ENCODE data around the gene PKD2L1. TPM values are rescaled to one million over a fixed set of nuclear protein-coding genes. Genes with fewer than 3 reads are reported as not detected.
A peak's percentile ranks its signal among the peaks of the same experiment; 100 is the strongest.

Gene PKD2L1
- polyA plus RNA-seq, 1 donor from 2014 or later, result not detected

GRCh38 chr10:100362570-100363496, 32.8 kb upstream of the PKD2L1 start:
- Mint-ChIP-seq H3K36me3 (peaks cover 8% of the 10 kb centered on the region), H3K27ac (peak overlapping the region in 1 of 3 donors; percentile 50), H3K4me1 (peaks cover 0 to 4% (median 0%) of the 10 kb centered on the region in 3 donors), H3K27me3 (peaks cover 9% of the 10 kb centered on the region), H3K9me3 (no peaks in the 10 kb centered on the region), H3K4me3 (no peak overlapping the region)

DNA sequence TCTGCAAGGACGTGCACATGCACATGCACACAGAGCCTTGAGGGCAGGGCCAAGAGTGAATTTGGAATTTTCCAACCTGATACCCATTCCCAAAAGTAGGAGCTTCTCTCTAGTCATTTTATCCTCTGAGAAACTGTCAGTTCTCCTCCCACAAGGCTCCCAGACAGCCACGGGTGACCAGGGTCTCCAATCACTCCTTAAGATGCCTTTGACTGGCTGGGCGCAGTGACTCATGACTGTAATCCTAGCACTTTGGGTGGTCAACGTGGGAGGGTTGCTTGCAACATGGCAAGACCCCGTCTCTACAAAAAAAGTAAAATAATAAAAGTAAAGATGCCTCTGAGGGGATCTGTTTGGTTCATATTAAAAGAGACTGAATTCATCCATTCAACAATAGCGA, 30.2 kb upstream of the PKD2L1 start:
- H3K36me3 Mint-ChIP-seq, result peaks cover 14% of the 10 kb centered on the region
- H3K27me3 Mint-ChIP-seq, result no peaks in the 10 kb centered on the region
- H3K4me1 Mint-ChIP-seq, result no peaks in the 10 kb centered on the region
- H3K27ac Mint-ChIP-seq, result no peak overlapping the region
- no peaks in the 10 kb centered on the region for H3K9me3 Mint-ChIP-seq
- no peak overlapping the region for H3K4me3 Mint-ChIP-seq

GRCh38 chr10:100359529-100360150, 29.6 kb upstream of the PKD2L1 start:
- H3K4me1 Mint-ChIP-seq, result no peaks in the 10 kb centered on the region
- H3K27ac Mint-ChIP-seq, result no peak overlapping the region
- H3K27me3 Mint-ChIP-seq, result no peaks in the 10 kb centered on the region
- no peaks in the 10 kb centered on the region for H3K9me3 Mint-ChIP-seq
- no peak overlapping the region for H3K4me3 Mint-ChIP-seq
- peaks cover 14% of the 10 kb centered on the region for H3K36me3 Mint-ChIP-seq

GRCh38 chr10:100359030-100359432, 29.0 kb upstream of the PKD2L1 start:
- Mint-ChIP-seq H3K36me3 (peaks cover 17% of the 10 kb centered on the region), H3K9me3 (no peaks in the 10 kb centered on the region), H3K4me3 (no peak overlapping the region), H3K4me1 (no peaks in the 10 kb centered on the region), H3K27ac (no peak overlapping the region), H3K27me3 (no peaks in the 10 kb centered on the region)

GRCh38 chr10:100357059-100357858, 27.2 kb upstream of the PKD2L1 start:
- H3K4me3 Mint-ChIP-seq, result no peak overlapping the region
- no peaks in the 10 kb centered on the region for H3K4me1 Mint-ChIP-seq
- peaks cover 21% of the 10 kb centered on the region for H3K36me3 Mint-ChIP-seq
- peak overlapping the region in 1 of 3 donors; percentile 84 for H3K27ac Mint-ChIP-seq
- no peaks in the 10 kb centered on the region for H3K27me3 Mint-ChIP-seq
- no peaks in the 10 kb centered on the region for H3K9me3 Mint-ChIP-seq

GRCh38 chr10:100356067-100357017, 26.3 kb upstream of the PKD2L1 start:
- H3K36me3 Mint-ChIP-seq, result peaks cover 21% of the 10 kb centered on the region
- no peak overlapping the region for H3K4me3 Mint-ChIP-seq
- H3K9me3 Mint-ChIP-seq, result no peaks in the 10 kb centered on the region
- H3K27me3 Mint-ChIP-seq, result no peaks in the 10 kb centered on the region
- no peaks in the 10 kb centered on the region for H3K4me1 Mint-ChIP-seq
- peak overlapping the region in 1 of 3 donors; percentile 20 for H3K27ac Mint-ChIP-seq

DNA sequence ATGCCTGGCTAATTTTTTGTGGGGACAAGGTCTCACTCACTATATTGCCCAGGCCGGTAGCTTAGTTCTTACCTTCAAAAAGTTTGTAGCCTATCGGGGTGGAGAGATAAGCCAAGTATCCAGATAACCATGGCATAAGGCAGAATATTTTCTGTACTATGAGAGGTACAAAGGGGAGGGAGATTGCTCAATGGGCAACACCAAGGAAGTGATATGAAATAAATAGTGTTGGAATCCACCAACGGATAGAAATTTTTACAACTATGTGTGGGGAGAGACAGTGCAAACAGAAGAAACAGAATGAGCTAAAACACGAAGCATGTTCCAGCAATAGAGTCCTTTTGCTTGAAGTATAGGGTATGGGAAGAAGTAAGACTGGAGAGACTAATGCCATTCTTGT, 25.1 kb upstream of the PKD2L1 start:
- no peaks in the 10 kb centered on the region for H3K9me3 Mint-ChIP-seq
- H3K4me1 Mint-ChIP-seq, result no peaks in the 10 kb centered on the region
- peaks cover 18% of the 10 kb centered on the region for H3K36me3 Mint-ChIP-seq
- no peak overlapping the region for H3K27ac Mint-ChIP-seq
- no peaks in the 10 kb centered on the region for H3K27me3 Mint-ChIP-seq
- no peak overlapping the region for H3K4me3 Mint-ChIP-seq

- H3K4me1 Mint-ChIP-seq, result peaks cover 0 to 3% (median 0%) of the 10 kb centered on the region in 3 donors
- H3K27me3 Mint-ChIP-seq, result no peaks in the 10 kb centered on the region
- no peak overlapping the region for H3K27ac Mint-ChIP-seq
- H3K9me3 Mint-ChIP-seq, result no peaks in the 10 kb centered on the region
- H3K36me3 Mint-ChIP-seq, result peaks cover 16% of the 10 kb centered on the region
- H3K4me3 Mint-ChIP-seq, result no peak overlapping the region
These were observed 23.9 kb upstream of the PKD2L1 start for GRCh38 chr10:100353770-100354485.

GRCh38 chr10:100350914-100351485, 21.0 kb upstream of the PKD2L1 start:
- Mint-ChIP-seq H3K27ac (no peak overlapping the region), H3K4me1 (peaks cover 5 to 13% (median 9%) of the 10 kb centered on the region in 3 donors), H3K9me3 (no peaks in the 10 kb centered on the region), H3K27me3 (peaks cover 6% of the 10 kb centered on the region), H3K36me3 (peaks cover 12% of the 10 kb centered on the region), H3K4me3 (peak overlapping the region in 1 of 4 donors; percentile 92)

DNA sequence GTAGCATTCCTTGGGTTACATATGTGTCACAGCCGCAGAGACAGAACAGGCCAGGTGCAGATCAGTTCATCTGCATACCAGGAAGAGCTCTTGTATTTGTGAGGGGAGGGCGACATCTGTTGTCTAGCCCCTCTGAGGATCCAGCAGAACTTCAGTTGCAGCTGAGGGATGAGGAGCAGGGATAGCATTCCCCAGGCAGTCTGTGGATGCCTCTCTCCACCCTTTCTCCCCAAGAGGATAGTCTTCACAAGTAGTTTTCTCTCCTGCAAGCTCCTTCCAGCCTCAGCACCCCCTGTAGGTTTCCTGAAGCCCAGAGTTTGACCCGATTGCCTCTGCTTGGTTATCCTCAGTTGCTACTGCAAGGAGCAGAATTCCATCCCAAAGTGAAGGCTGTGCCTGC, 19.6 kb upstream of the PKD2L1 start:
- H3K4me1 Mint-ChIP-seq, result peaks cover 7 to 18% (median 13%) of the 10 kb centered on the region in 3 donors
- H3K36me3 Mint-ChIP-seq, result peaks cover 7% of the 10 kb centered on the region
- no peak overlapping the region for H3K27ac Mint-ChIP-seq
- H3K9me3 Mint-ChIP-seq, result no peaks in the 10 kb centered on the region
- peak overlapping the region in 1 of 4 donors; percentile 92 for H3K4me3 Mint-ChIP-seq
- peaks cover 6% of the 10 kb centered on the region for H3K27me3 Mint-ChIP-seq

DNA sequence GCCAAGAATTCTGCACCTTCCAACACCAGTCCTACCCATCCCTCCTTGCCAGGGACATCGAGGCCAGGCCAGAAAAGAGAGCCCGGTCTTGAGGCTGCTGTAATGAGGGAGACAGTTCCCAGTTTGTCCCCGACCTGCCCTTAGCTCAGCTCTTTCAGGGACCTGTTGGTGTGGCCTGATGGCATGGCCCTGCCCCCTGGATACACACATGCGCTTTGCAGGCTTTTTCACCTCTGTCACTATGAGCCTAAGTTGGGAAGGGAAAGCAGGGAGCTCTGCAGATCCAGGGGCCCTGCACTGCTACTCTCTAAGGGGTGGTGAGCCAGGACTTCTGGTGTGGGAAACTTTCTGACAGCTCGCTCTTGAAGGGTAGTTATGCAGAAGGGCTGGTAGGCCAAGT, 19.1 kb upstream of the PKD2L1 start:
- peaks cover 7 to 18% (median 18%) of the 10 kb centered on the region in 3 donors for H3K4me1 Mint-ChIP-seq
- H3K27ac Mint-ChIP-seq, result no peak overlapping the region
- peaks cover 8% of the 10 kb centered on the region for H3K27me3 Mint-ChIP-seq
- H3K36me3 Mint-ChIP-seq, result peaks cover 4% of the 10 kb centered on the region
- peak overlapping the region in 1 of 4 donors; percentile 92 for H3K4me3 Mint-ChIP-seq
- no peaks in the 10 kb centered on the region for H3K9me3 Mint-ChIP-seq

GRCh38 chr10:100348389-100348927, 18.4 kb upstream of the PKD2L1 start:
- H3K9me3 Mint-ChIP-seq, result no peaks in the 10 kb centered on the region
- peak overlapping the region in 1 of 3 donors; percentile 10 for H3K27ac Mint-ChIP-seq
- peaks cover 8% of the 10 kb centered on the region for H3K27me3 Mint-ChIP-seq
- H3K4me3 Mint-ChIP-seq, result peak overlapping the region; percentile 88 to 95 (median 90)
- peaks cover 4% of the 10 kb centered on the region for H3K36me3 Mint-ChIP-seq
- H3K4me1 Mint-ChIP-seq, result peaks cover 7 to 18% (median 18%) of the 10 kb centered on the region in 3 donors

GRCh38 chr10:100347568-100348195, 17.7 kb upstream of the PKD2L1 start:
- H3K4me3 Mint-ChIP-seq, result peak overlapping the region; percentile 88 to 95 (median 92)
- H3K27me3 Mint-ChIP-seq, result peaks cover 8% of the 10 kb centered on the region
- H3K36me3 Mint-ChIP-seq, result peaks cover 4% of the 10 kb centered on the region
- H3K9me3 Mint-ChIP-seq, result no peaks in the 10 kb centered on the region
- peaks cover 7 to 18% (median 18%) of the 10 kb centered on the region in 3 donors for H3K4me1 Mint-ChIP-seq
- peak overlapping the region in 2 of 3 donors; percentile 1 to 71 for H3K27ac Mint-ChIP-seq
